Activated T-cell treated with anti-CD3 and anti-CD28 coated beads, Interleukin-2, amount 50 U/mL, for 72 hours (primary cell): ENCODE results near the gene PCDHA6. TPM values are rescaled to one million over a fixed set of nuclear protein-coding genes. Genes with fewer than 3 reads are reported as not detected.
"Not testable (repeated sequence)": the region's sequence is repeated elsewhere in the genome, so short reads cannot be mapped to it uniquely, and the experiment has no call there.

ENCODE experiments used
- ATAC-seq, 2 donors: fragments of 150-1000 bp; cut with Tn5 transposase; replicated peaks in 1 of 2; 2 replicates each; pipeline ENCODE4 v1.10.0; 2021; ENCODE audit warnings: moderate library complexity in 2 of 2, mild to moderate bottlenecking in 1 of 2
- DNase-seq, 2 donors: peaks; one replicate each; pipeline ENCODE4 v3.0.0; 2021 to 2022; ENCODE audit warnings: mixed read lengths in 1 of 2
- H3K27ac Mint-ChIP-seq: one replicate; pipeline ENCODE4 v1.8.0; 2022; ENCODE audit warnings: mild to moderate bottlenecking, moderate library complexity, mixed read lengths
- H3K27me3 Mint-ChIP-seq: one replicate; pipeline ENCODE4 v1.8.0; 2022; ENCODE audit warnings: low read depth, mixed read lengths
- H3K36me3 Mint-ChIP-seq, 2 donors: one replicate each; pipeline ENCODE4 v1.8.0; 2022; ENCODE audit warnings: mixed read lengths in 2 of 2, mild to moderate bottlenecking in 1 of 2; ENCODE audit not compliant: insufficient read depth in 2 of 2
- H3K4me1 Mint-ChIP-seq: one replicate; pipeline ENCODE4 v1.8.0; 2022; ENCODE audit warnings: low read depth, mixed read lengths
- H3K4me3 Mint-ChIP-seq, 2 donors: one replicate each; pipeline ENCODE4 v1.8.0; 2022; ENCODE audit warnings: mild to moderate bottlenecking in 2 of 2, mixed read lengths in 2 of 2, moderate library complexity in 2 of 2
- H3K9me3 Mint-ChIP-seq, 2 donors: one replicate each; pipeline ENCODE4 v1.8.0; 2022; ENCODE audit warnings: mixed read lengths in 2 of 2
- total RNA-seq, 2 donors: library from RNA; stranded (reverse); gene quantifications; one replicate each; pipeline ENCODE4 v1.2.3, GENCODE V29; 2022

Gene PCDHA6
- total RNA-seq, 2 donors from 2014 or later: not detected

- ATAC-seq (no peak), DNase-seq (no peak)
- Mint-ChIP-seq H3K27me3 (peaks cover 11% of the 10 kb centered on the region), H3K36me3 (peaks cover 7 to 19% of the 10 kb centered on the region in 2 donors), H3K4me1 (no peaks in the 10 kb centered on the region), H3K4me3 (no peak overlapping the region), H3K27ac (no peak overlapping the region), H3K9me3 (peaks cover 7 to 8% of the 10 kb centered on the region in 2 donors)
These were observed 29.6 kb downstream of the PCDHA6 start for GRCh38 chr5:140857177-140857986.

- Mint-ChIP-seq H3K4me3 (no peak overlapping the region), H3K36me3 (peaks cover 5 to 19% of the 10 kb centered on the region in 2 donors), H3K27ac (no peak overlapping the region), H3K27me3 (peaks cover 11% of the 10 kb centered on the region), H3K4me1 (no peaks in the 10 kb centered on the region), H3K9me3 (peaks cover 6 to 8% of the 10 kb centered on the region in 2 donors)
- ATAC-seq (no peak), DNase-seq (no peak)
These were observed 30.2 kb downstream of the PCDHA6 start for GRCh38 chr5:140857987-140858240.

- peaks cover 1 to 5% of the 10 kb centered on the region in 2 donors for H3K9me3 Mint-ChIP-seq
- H3K27me3 Mint-ChIP-seq: peaks cover 6% of the 10 kb centered on the region
- no peaks in the 10 kb centered on the region for H3K4me1 Mint-ChIP-seq
- H3K36me3 Mint-ChIP-seq: peaks cover 1 to 3% of the 10 kb centered on the region in 2 donors
- H3K4me3 Mint-ChIP-seq: no peak overlapping the region
- ATAC-seq: no peak
- H3K27ac Mint-ChIP-seq: no peak overlapping the region
- no peak for DNase-seq
These were observed 34.9 kb downstream of the PCDHA6 start for GRCh38 chr5:140862441-140863295.

- H3K4me3 Mint-ChIP-seq: no peak within 1 kb of the TSS
- H3K27ac Mint-ChIP-seq: no peak within 1 kb of the TSS
- DNase-seq: no peak
- H3K9me3 Mint-ChIP-seq: peaks cover 1 to 2% of the 10 kb centered on the region in 2 donors
- ATAC-seq: no peak
- H3K27me3 Mint-ChIP-seq: peaks cover 19% of the 10 kb centered on the region
- no peaks in the 10 kb centered on the region for H3K4me1 Mint-ChIP-seq
- peaks cover 2 to 11% of the 10 kb centered on the region in 2 donors for H3K36me3 Mint-ChIP-seq
These were observed 41.2 kb downstream of the PCDHA6 start, which contains the start of gene PCDHA11 for GRCh38 chr5:140868721-140869554. Gene PCDHA11, plus strand, starts transcription at chr5:140868957. Its CDS starts 147 bp downstream, at chr5:140869104.

GRCh38 chr5:140869555-140869886 lies 41.8 kb downstream of the PCDHA6 start:
- Mint-ChIP-seq H3K27me3 (peaks cover 22% of the 10 kb centered on the region), H3K9me3 (peaks cover 0 to 2% of the 10 kb centered on the region in 2 donors), H3K4me3 (no peak overlapping the region), H3K4me1 (no peaks in the 10 kb centered on the region), H3K27ac (no peak overlapping the region), H3K36me3 (peaks cover 2 to 11% of the 10 kb centered on the region in 2 donors)
- no peak for DNase-seq
- ATAC-seq: no peak

- DNase-seq (no peak), ATAC-seq (no peak)
- Mint-ChIP-seq H3K4me1 (no peaks in the 10 kb centered on the region), H3K27me3 (peaks cover 28% of the 10 kb centered on the region), H3K27ac (no peak overlapping the region), H3K4me3 (no peak overlapping the region), H3K36me3 (peaks cover 2 to 11% of the 10 kb centered on the region in 2 donors), H3K9me3 (peaks cover 0 to 2% of the 10 kb centered on the region in 2 donors)
These were observed 42.8 kb downstream of the PCDHA6 start for GRCh38 chr5:140870221-140871201.

GRCh38 chr5:140875085-140876065 lies 47.6 kb downstream of the PCDHA6 start, which contains the start of gene PCDHA12:
Gene PCDHA12, plus strand, starts transcription at chr5:140875308. Its CDS starts 165 bp downstream, at chr5:140875473.
- no peak for DNase-seq
- Mint-ChIP-seq H3K4me1 (no peaks in the 10 kb centered on the region), H3K4me3 (no peak within 1 kb of the TSS), H3K27ac (no peak within 1 kb of the TSS), H3K27me3 (peaks cover 24% of the 10 kb centered on the region), H3K36me3 (peaks cover 10 to 11% of the 10 kb centered on the region in 2 donors), H3K9me3 (peaks cover 0 to 9% of the 10 kb centered on the region in 2 donors)
- ATAC-seq: no peak

- not testable (repeated sequence) for DNase-seq, H3K4me1 Mint-ChIP-seq, H3K27ac Mint-ChIP-seq, H3K4me3 Mint-ChIP-seq, ATAC-seq
- H3K27me3 Mint-ChIP-seq: peaks cover 31% of the 10 kb centered on the region
- H3K9me3 Mint-ChIP-seq: peaks cover 3 to 12% of the 10 kb centered on the region in 2 donors
- peaks cover 11 to 15% of the 10 kb centered on the region in 2 donors for H3K36me3 Mint-ChIP-seq
These were observed 48.9 kb downstream of the PCDHA6 start for GRCh38 chr5:140876541-140877261.

GRCh38 chr5:140877262-140877581 lies 49.5 kb downstream of the PCDHA6 start:
- peaks cover 32% of the 10 kb centered on the region for H3K27me3 Mint-ChIP-seq
- no peak overlapping the region for H3K4me3 Mint-ChIP-seq
- no peak for DNase-seq
- H3K9me3 Mint-ChIP-seq: peaks cover 4 to 10% of the 10 kb centered on the region in 2 donors
- ATAC-seq: no peak
- H3K36me3 Mint-ChIP-seq: peaks cover 9 to 15% of the 10 kb centered on the region in 2 donors
- H3K27ac Mint-ChIP-seq: no peak overlapping the region
- H3K4me1 Mint-ChIP-seq: no peaks in the 10 kb centered on the region
